PFSK-1 (cell line): ENCODE data around the gene OR10D3.

Experiments used
- FOXP2 ChIP-seq: optimal IDR thresholded peaks from 2 replicates; pipeline ENCODE3; 2011; ENCODE audit warnings: borderline replicate concordance, control low read depth, inconsistent platforms; ENCODE audit not compliant: insufficient read depth; ENCODE audit errors: extremely low read length, extremely low read depth
- POLR2AphosphoS5 ChIP-seq: IDR thresholded peaks from 2 replicates; pipeline ENCODE4 v1.6.1; 2012; ENCODE audit warnings: low read depth, mild to moderate bottlenecking, control low read depth, low read length, moderate library complexity
- SIN3A ChIP-seq: IDR thresholded peaks from 2 replicates; pipeline ENCODE4 v1.6.1; 2012; ENCODE audit warnings: mild to moderate bottlenecking, low read length, moderate library complexity, borderline replicate concordance; ENCODE audit not compliant: insufficient read depth
- TAF1 ChIP-seq: IDR thresholded peaks from 2 replicates; pipeline ENCODE4 v1.6.1; 2012; ENCODE audit warnings: low read length, control low read depth, borderline replicate concordance; ENCODE audit not compliant: insufficient read depth
- TF ChIP-seq, protein P1 (sequence below), 2 experiments: IDR thresholded peaks; 2 replicates each; pipeline versions ENCODE4 v1.6.1 to v1.8.0; 2011 to 2012; ENCODE audit warnings: low read depth in 2 of 2, low read length in 2 of 2, control low read depth in 1 of 2, inconsistent platforms in 1 of 2, mild to moderate bottlenecking in 1 of 2, moderate library complexity in 1 of 2; ENCODE audit not compliant: insufficient read depth in 1 of 2

OR10D3 gene

GRCh38 chr11:124172101-124172500 is 11.0 kb upstream of the OR10D3 start:
- TF ChIP-seq, protein P1, sequence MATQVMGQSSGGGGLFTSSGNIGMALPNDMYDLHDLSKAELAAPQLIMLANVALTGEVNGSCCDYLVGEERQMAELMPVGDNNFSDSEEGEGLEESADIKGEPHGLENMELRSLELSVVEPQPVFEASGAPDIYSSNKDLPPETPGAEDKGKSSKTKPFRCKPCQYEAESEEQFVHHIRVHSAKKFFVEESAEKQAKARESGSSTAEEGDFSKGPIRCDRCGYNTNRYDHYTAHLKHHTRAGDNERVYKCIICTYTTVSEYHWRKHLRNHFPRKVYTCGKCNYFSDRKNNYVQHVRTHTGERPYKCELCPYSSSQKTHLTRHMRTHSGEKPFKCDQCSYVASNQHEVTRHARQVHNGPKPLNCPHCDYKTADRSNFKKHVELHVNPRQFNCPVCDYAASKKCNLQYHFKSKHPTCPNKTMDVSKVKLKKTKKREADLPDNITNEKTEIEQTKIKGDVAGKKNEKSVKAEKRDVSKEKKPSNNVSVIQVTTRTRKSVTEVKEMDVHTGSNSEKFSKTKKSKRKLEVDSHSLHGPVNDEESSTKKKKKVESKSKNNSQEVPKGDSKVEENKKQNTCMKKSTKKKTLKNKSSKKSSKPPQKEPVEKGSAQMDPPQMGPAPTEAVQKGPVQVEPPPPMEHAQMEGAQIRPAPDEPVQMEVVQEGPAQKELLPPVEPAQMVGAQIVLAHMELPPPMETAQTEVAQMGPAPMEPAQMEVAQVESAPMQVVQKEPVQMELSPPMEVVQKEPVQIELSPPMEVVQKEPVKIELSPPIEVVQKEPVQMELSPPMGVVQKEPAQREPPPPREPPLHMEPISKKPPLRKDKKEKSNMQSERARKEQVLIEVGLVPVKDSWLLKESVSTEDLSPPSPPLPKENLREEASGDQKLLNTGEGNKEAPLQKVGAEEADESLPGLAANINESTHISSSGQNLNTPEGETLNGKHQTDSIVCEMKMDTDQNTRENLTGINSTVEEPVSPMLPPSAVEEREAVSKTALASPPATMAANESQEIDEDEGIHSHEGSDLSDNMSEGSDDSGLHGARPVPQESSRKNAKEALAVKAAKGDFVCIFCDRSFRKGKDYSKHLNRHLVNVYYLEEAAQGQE (IDR thresholded peaks at IDR 0.05; ENCODE audit: insufficient read depth in 1 of 2, low read depth in 2 of 2, low read length in 2 of 2), result no peak
- TF ChIP-seq SIN3A (no peak), FOXP2 (no peak), POLR2AphosphoS5 (no peak), TAF1 (no peak)

DNA sequence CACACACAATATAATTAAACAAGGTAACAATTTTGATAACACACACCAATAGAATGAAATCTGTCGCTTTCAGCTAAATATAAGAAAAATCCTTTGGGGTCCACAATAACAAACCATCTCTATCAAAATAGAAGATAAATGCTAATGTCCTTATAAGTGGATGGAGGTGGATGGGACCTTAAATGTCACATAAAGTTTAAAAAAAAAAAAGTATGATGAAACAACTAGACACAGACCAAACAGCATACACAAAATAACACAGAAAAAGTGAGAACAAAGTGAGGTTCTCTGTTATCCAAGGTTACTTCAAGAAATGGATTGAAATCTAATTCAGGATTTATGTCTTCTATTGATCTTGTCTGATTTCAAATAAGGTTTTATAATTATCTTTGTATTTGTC is 10.5 kb upstream of the OR10D3 start:
- TF ChIP-seq TAF1 (no peak), SIN3A (no peak), FOXP2 (no peak), POLR2AphosphoS5 (no peak)
- TF ChIP-seq, protein P1 (IDR thresholded peaks at IDR 0.05; ENCODE audit: insufficient read depth in 1 of 2, low read depth in 2 of 2, low read length in 2 of 2), result no peak

DNA sequence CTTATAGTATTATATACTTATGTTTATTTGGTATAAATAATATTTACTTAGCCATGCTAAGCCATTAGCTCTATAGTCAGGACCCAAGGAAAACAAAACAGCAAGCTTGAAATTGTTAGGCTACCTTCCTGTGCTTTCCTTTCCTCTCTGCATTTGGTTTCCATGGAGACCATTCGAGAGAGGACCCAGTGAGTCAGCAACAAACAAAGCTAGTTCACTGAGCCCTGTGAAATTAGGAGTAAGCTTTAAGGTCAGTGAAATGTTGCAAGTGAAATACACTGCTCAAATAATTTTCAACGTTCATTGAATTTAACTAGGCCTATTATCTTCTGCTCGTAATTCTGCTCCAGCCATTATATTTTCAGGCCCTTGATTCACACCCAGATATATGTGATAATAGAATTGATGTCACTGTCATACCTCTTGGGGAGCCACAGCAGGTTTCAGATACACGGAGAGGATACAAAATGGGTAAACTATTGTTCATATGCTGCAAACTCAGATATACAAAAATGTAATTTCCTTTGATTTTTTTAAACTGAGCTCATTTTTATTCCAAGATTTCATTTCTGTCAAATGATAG is 9.1 kb upstream of the OR10D3 start:
- no peak for TF ChIP-seq SIN3A
- no peak for TF ChIP-seq POLR2AphosphoS5
- no peak for TF ChIP-seq TAF1
- TF ChIP-seq, protein P1 (IDR thresholded peaks at IDR 0.05; ENCODE audit: insufficient read depth in 1 of 2, low read depth in 2 of 2, low read length in 2 of 2), result no peak
- no peak for TF ChIP-seq FOXP2

- no peak for TF ChIP-seq POLR2AphosphoS5
- no peak for TF ChIP-seq TAF1
- TF ChIP-seq FOXP2, result no peak
- no peak for TF ChIP-seq SIN3A
- TF ChIP-seq, protein P1 (IDR thresholded peaks at IDR 0.05; ENCODE audit: insufficient read depth in 1 of 2, low read depth in 2 of 2, low read length in 2 of 2), result no peak
Measured at GRCh38 chr11:124176925-124177715, 6.0 kb upstream of the OR10D3 start.

DNA sequence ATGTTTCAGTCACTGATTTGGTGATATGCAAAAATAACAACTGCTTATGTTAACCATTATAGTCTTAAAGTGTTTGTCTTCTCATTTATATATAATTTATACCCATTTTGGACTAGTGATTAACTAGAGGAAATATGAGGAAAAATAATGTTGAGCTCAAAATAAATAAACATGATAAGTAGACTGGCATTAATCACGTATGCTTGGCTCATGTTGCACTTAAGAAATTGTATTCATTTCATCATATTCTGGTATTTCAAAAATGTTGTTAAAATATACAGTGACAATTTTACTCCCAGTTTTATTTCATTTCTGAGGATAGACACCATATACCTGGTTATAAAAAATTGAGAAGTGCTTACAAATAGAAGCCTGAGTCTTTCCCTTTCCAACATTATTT is 3.8 kb upstream of the OR10D3 start:
- no peak for TF ChIP-seq FOXP2
- no peak for TF ChIP-seq TAF1
- TF ChIP-seq POLR2AphosphoS5, result no peak
- TF ChIP-seq SIN3A, result no peak
- TF ChIP-seq, protein P1 (IDR thresholded peaks at IDR 0.05; ENCODE audit: insufficient read depth in 1 of 2, low read depth in 2 of 2, low read length in 2 of 2), result no peak
